ENCODE data around the gene ARMC12.

DNA sequence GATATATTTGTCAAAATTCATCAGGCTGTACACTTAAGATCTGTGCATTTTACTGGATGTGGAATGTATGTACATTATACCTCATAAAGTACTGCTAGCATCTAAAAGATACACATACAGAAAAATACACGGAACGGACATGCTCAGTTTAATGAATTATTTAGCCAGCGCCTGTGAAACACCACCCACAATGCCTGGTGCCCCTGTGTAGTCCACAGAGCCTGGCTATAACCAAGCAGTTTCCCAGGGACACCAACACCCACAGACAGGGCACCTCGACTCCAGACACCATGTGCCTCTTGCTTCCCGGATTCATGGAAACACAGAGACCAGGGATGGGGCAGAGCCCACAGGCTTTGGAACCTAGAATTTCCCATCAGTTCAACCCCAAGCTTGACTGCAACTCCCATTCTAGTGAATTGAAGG, 17.4 kb upstream of the ARMC12 start:
- TF ChIP-seq, protein P1, sequence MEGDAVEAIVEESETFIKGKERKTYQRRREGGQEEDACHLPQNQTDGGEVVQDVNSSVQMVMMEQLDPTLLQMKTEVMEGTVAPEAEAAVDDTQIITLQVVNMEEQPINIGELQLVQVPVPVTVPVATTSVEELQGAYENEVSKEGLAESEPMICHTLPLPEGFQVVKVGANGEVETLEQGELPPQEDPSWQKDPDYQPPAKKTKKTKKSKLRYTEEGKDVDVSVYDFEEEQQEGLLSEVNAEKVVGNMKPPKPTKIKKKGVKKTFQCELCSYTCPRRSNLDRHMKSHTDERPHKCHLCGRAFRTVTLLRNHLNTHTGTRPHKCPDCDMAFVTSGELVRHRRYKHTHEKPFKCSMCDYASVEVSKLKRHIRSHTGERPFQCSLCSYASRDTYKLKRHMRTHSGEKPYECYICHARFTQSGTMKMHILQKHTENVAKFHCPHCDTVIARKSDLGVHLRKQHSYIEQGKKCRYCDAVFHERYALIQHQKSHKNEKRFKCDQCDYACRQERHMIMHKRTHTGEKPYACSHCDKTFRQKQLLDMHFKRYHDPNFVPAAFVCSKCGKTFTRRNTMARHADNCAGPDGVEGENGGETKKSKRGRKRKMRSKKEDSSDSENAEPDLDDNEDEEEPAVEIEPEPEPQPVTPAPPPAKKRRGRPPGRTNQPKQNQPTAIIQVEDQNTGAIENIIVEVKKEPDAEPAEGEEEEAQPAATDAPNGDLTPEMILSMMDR (IDR thresholded peaks at IDR 0.05) = no peak
- no peak for TF ChIP-seq POLR2A (IDR thresholded peaks at IDR 0.05)

Data from thyroid gland (tissue), 4 donors.